A204.1 (cell line): Measurements from ENCODE around the gene DYNC1H1.

Experiments used
- FAIRE-seq: peaks from 2 replicates; lab custom pipeline; 2012; peaks lifted over from hg19 to GRCh38; lab: Jason Lieb, UNC

Gene DYNC1H1

GRCh38 chr14:101945171-101945570, 19.2 kb upstream of the DYNC1H1 start:
- FAIRE-seq, result no peak

DNA sequence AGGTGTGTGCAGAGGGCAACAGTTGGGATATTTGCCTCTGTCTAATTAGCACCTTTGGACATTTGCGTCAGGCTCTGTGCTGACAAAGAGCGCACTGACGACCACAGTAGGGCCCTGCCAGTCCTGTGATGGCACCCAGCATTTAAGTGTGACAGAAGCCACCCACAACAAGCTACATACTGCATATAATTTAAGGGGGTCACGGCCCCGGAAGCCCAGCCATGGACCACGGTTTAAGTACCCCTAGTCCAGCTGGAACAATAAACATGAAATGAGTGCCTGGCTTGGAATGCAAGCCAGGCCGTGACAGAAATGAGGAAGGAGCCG, 16.8 kb upstream of the DYNC1H1 start:
- FAIRE-seq, result no peak

DNA sequence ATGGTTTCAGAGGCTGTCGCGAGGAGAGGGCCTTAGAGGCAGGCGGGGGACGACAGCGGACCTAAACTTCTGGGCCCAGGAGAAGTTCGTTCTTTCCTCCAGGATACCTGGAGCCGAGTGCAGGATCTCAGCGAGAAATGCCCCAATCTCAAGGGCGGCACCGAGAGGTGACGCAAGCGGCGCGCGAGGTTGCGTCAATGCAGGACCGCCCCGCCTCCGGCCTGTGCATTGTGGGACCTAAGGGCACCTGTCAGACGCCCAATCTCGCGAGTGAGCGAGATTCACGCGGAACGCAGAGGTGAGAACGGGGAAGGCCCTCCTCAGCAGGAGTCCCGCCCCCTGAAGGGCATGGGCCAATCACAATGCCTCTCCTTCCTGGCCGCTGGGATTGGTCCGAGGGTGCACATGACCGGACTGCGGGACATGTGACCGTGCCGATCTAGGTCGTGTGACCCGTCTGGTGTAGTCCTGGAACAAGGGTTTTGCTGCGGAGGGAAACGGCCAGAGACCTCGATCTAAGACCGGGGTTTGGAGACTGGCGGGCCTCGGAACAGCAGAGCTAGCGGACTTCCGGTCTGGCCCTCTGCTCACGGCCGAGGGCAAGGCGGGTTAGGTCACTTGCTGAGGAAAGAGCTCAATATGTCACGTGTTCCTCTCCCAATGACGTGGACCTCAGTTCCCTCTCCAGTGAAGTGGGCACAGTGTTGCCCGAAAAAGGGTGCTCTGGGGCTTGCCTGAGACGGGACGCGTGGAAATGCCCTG, 16.3 kb upstream of the DYNC1H1 start:
- FAIRE-seq, result peak; percentile 97

- no peak for FAIRE-seq
Measured at GRCh38 chr14:101948666-101949216, 15.6 kb upstream of the DYNC1H1 start.

DNA sequence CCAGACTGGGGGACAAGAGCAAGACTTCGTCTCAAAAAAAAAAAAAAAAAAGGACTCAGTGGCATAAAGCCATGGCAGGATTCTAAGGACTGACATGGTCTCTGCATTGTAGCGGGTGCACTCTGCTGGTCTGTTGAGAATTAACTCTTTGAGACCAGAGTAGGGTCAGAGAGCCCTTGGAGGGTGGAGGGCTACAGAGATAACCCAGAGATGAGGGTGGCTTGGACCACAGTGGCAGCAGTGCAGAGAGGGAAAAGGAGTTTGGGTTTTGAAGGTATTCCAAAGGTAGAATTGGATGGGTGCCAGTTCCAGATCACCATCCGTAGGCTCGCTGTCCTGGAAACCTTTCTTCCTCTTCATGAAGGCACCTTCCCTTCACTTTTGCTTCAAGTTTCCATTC, 14.3 kb upstream of the DYNC1H1 start:
- no peak for FAIRE-seq

- FAIRE-seq, result no peak
Measured at GRCh38 chr14:101950516-101951215, 13.7 kb upstream of the DYNC1H1 start.

DNA sequence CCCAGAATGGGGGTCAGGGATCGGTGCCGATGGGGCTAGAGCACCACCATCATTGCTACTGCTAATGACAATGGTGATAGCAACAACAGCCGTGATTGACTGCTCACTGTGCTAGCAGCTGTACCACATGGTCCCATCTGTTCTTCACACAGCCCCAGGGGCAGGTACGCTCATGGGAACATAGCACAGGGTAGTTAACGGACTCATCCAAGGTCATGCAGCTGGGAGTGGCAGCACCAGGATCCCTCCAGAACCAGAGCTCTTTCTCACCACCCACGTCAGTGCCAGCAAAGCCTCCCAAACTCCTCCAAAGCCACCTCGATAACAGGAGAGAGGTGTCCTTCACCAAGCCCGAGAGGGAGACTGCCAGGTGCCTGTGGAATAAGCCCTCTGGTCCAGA, 11.2 kb upstream of the DYNC1H1 start:
- FAIRE-seq, result no peak

GRCh38 chr14:101954501-101954900, 9.9 kb upstream of the DYNC1H1 start:
- FAIRE-seq, result no peak

GRCh38 chr14:101955695-101956161, 8.6 kb upstream of the DYNC1H1 start:
- no peak for FAIRE-seq

GRCh38 chr14:101956179-101956885, 8.0 kb upstream of the DYNC1H1 start:
- FAIRE-seq, result no peak

DNA sequence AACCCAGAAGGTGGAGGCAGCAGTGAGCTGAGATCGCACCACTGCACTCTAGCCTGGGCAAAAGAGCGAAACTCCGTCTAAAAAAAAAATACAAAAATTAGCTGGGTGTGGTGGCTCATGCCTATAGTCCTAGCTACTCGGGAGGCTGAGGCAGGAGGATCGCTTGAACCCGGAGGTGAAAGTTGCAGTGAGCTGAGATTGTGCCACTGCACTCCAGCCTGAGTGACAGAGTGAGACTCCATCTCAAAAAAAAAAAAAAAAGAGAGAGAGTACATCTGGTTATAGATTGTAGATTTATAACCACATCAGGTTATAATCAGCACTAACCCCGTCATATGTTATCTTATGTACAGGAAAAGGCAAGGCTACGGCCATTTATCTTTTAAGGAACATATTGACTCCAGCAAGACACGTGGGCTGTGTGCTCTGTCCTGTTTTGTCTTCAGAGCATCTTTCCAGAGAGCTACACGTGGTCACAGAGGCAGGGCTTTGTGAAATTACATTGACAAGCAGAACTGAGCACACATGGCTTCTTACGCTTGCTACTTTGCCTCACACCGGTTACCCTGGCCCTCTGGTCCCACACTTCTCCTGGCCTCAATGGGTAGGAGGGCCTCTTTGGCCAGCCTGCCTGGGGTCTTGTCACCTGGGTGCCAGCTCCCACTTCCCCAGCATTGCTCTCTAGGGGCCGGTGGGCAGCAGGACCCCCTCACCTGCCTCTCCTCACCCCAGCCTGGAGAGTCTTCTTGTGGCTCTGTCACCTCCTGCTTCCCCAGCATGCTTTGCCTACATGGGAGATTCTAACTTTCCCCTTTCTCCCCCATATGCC, 6.8 kb upstream of the DYNC1H1 start:
- FAIRE-seq, result no peak

DNA sequence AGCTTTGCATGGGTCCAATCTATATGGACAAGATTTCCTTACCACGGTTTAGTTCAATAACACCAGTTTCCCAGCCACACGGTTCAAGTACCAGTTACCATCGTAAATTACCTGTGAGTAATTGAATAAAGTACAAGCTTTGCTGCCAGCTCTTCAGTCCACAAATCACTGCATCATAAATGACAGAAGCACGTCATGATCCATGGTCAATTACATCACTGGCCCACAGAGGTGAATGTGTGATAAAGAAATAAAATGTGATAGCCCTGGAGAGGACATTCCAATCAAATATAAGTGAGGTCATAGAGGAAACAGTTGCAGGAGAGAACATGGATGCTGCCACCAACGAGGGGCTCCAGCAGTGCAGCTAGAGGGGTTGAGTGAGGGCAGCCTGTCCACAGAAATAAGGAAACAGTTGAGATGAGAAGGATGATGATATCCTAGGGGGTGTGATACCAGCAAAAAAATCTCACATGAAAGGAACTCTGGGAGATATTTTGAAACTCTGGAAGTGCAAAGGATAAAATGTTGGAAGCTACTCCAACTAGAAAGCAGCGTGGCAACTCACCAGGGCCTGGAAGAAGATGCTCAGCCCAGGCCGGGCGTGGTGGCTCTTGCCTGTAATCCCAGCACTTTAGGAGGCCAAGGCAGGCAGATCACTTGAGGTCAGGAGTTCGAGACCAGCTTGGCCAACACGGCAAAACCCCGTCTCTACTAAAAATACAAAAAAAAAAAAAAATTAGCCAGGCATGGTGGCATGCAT, 5.8 kb upstream of the DYNC1H1 start:
- FAIRE-seq, result no peak

DNA sequence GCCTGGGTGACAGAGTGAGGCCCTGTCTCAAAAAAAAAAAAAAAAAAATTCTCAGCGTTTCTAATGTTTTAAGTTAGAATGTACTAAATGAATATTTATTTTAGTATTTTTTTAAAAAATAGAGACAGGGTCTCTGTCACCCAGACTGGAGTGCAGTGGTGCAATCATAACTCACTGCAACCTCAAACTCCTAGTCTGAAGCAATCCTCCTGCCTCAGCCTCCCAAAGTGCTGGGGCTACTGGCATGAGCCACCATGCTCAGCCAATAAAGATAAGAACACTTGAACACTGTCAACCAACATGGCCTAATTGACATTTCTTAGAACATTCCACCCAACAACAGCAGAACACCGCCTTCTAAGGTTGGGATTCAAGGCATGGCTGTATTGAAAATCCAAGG, 5.1 kb upstream of the DYNC1H1 start:
- FAIRE-seq, result no peak

- FAIRE-seq, result no peak
Measured at GRCh38 chr14:101960225-101960624, 4.1 kb upstream of the DYNC1H1 start.

- no peak for FAIRE-seq
Measured at GRCh38 chr14:101961011-101961721, 3.2 kb upstream of the DYNC1H1 start.

DNA sequence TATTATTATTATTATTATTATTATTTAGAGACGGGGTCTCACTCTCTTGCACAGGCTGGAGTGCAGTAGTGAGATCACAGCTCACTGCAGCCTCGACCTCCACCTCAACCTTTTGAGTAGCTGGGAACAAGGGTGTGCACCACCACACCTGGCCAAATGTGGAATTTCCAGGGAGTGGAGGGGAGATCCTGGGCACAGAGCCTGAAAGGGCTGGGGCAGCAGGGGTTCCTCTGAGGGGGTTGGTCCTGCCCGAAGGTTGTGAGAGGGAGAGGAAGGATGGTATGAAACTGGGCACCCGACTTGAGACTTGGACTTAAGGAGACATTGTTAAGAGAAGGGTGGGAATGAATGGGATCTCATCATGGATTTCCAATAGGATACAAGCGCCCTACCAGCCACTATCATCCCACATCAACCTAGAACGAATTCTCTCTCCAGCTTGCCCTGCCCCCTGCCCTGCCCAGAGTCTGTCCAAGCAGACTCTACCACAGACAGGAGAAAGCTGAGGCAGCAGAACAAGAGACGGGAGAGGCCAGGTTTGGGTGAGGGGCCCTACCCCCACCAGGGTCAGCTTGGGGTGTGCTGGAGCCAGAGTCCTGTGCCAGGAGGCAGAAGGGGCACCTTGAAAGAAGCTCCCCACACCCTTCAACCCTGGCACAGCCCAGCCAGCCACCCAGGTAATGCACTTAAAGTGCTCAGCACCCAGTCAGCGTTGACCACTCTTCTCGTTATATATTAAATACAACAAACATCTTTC, 2.4 kb upstream of the DYNC1H1 start:
- no peak for FAIRE-seq

GRCh38 chr14:101962503-101962874, 1.9 kb upstream of the DYNC1H1 start:
- no peak for FAIRE-seq

- no peak for FAIRE-seq
Measured at GRCh38 chr14:101963052-101963451, 1.3 kb upstream of the DYNC1H1 start.

- no peak for FAIRE-seq
Measured at GRCh38 chr14:101963656-101964296, 597 bp upstream of the DYNC1H1 start.

DNA sequence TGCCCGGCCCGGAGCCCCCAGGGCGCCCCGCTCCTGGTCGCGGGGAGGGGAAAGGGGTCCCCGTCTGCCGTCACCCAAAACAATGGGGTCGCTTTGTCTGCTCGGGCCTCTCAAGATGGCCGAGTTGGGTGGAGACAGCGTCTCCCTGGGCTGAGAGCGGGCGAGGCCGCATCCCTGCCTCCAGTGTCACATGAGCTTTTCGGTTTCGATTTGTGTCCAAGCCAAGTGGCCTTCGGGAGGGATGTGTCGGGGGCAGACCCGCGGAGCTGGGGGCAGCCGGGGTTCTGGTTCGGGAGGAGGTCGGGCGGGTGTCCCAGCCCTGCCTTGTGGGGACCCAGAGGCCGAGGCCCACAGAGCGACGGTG, 790 bp downstream of the DYNC1H1 start:
- FAIRE-seq, result no peak
